Activated CD4-positive, alpha-beta memory T cell treated with anti-CD3 and anti-CD28 coated beads, Interleukin-2, amount 10 ng/mL, durations not matched to agents 7 days and 5 days (primary cell): ENCODE measurements around the gene EXOC4. TPM values are rescaled to one million over a fixed set of nuclear protein-coding genes. Genes with fewer than 3 reads are reported as not detected.
"Not testable (repeated sequence)": the region's sequence is repeated elsewhere in the genome, so short reads cannot be mapped to it uniquely, and the experiment has no call there.

ENCODE experiments used
- CTCF ChIA-PET: fragments of 350-600 bp; sonication (Branson Sonifier 250); formaldehyde crosslinking; loops from one replicate; lab custom pipeline; 2021; ENCODE audit warnings: antibody characterized with exemption, inconsistent platforms; lab: Charles Lee
- POLR2A ChIA-PET: fragments of 350-600 bp; sonication (Branson Sonifier 250); formaldehyde crosslinking; loops from one replicate; lab custom pipeline; 2021; ENCODE audit warnings: antibody characterized with exemption; lab: Charles Lee
- DNase-seq: peaks from one replicate; pipeline ENCODE4 v3.0.0-alpha.2; 2020
- H3K27ac Mint-ChIP-seq: one replicate; pipeline ENCODE4 v1.8.0; 2021; ENCODE audit warnings: mild to moderate bottlenecking, mixed read lengths
- H3K27me3 Mint-ChIP-seq: one replicate; pipeline ENCODE4 v1.8.0; 2021; ENCODE audit warnings: mixed read lengths
- H3K36me3 Mint-ChIP-seq: one replicate; pipeline ENCODE4 v1.8.0; 2021; ENCODE audit warnings: low read depth, mixed read lengths
- H3K4me1 Mint-ChIP-seq: one replicate; pipeline ENCODE4 v1.8.0; 2021; ENCODE audit warnings: mixed read lengths
- H3K4me3 Mint-ChIP-seq: one replicate; pipeline ENCODE4 v1.8.0; 2021; ENCODE audit warnings: mild to moderate bottlenecking, mixed read lengths
- H3K9me3 Mint-ChIP-seq: one replicate; pipeline ENCODE4 v1.8.0; 2021; ENCODE audit warnings: mixed read lengths
- total RNA-seq, 2 experiments: library from RNA; stranded (reverse); gene quantifications; one replicate each; pipeline ENCODE4 v1.2.3, GENCODE V29; 2021

The EXOC4 gene
- total RNA-seq, 2 experiments from 2014 or later: 70.1 to 71.1 TPM

- Mint-ChIP-seq H3K27ac (no peak overlapping the region), H3K4me3 (no peak overlapping the region), H3K36me3 (no peaks in the 10 kb centered on the region), H3K9me3 (no peaks in the 10 kb centered on the region), H3K27me3 (no peaks in the 10 kb centered on the region), H3K4me1 (no peaks in the 10 kb centered on the region)
- ChIA-PET CTCF (no interaction called here), POLR2A (no interaction called here)
- no peak for DNase-seq
Observed at GRCh38 chr7:133770863-133771492, 518.1 kb downstream of the EXOC4 start.

- Mint-ChIP-seq H3K27ac (no peak overlapping the region), H3K4me3 (no peak overlapping the region), H3K36me3 (no peaks in the 10 kb centered on the region), H3K9me3 (no peaks in the 10 kb centered on the region), H3K27me3 (no peaks in the 10 kb centered on the region), H3K4me1 (no peaks in the 10 kb centered on the region)
- CTCF ChIA-PET: no interaction called here
- POLR2A ChIA-PET: no interaction called here
- no peak for DNase-seq
Observed at GRCh38 chr7:133771788-133772419, 519.0 kb downstream of the EXOC4 start.

- no peaks in the 10 kb centered on the region for H3K36me3 Mint-ChIP-seq
- POLR2A ChIA-PET: no interaction called here
- no peaks in the 10 kb centered on the region for H3K9me3 Mint-ChIP-seq
- H3K27me3 Mint-ChIP-seq: no peaks in the 10 kb centered on the region
- no peak overlapping the region for H3K4me3 Mint-ChIP-seq
- no peak overlapping the region for H3K27ac Mint-ChIP-seq
- peaks cover 4% of the 10 kb centered on the region for H3K4me1 Mint-ChIP-seq
- DNase-seq: no peak
- CTCF ChIA-PET: no interaction called here
Observed at GRCh38 chr7:133773601-133774000, 520.7 kb downstream of the EXOC4 start.

- DNase-seq: no peak
- Mint-ChIP-seq H3K36me3 (peaks cover 8% of the 10 kb centered on the region), H3K27ac (no peak overlapping the region), H3K4me1 (peaks cover 4% of the 10 kb centered on the region), H3K27me3 (no peaks in the 10 kb centered on the region), H3K4me3 (no peak overlapping the region), H3K9me3 (peaks cover 6% of the 10 kb centered on the region)
- ChIA-PET CTCF (no interaction called here), POLR2A (no interaction called here)
Observed at GRCh38 chr7:133775201-133775600, 522.3 kb downstream of the EXOC4 start.

- Mint-ChIP-seq H3K4me3 (no peak overlapping the region), H3K27me3 (no peaks in the 10 kb centered on the region), H3K4me1 (peaks cover 4% of the 10 kb centered on the region), H3K27ac (no peak overlapping the region), H3K9me3 (peaks cover 6% of the 10 kb centered on the region), H3K36me3 (peaks cover 8% of the 10 kb centered on the region)
- no peak for DNase-seq
- ChIA-PET CTCF (no interaction called here), POLR2A (no interaction called here)
Observed at GRCh38 chr7:133776266-133776665, 523.4 kb downstream of the EXOC4 start.

GRCh38 chr7:133777701-133778100 lies 524.8 kb downstream of the EXOC4 start:
- Mint-ChIP-seq H3K27ac (no peak overlapping the region), H3K9me3 (peaks cover 6% of the 10 kb centered on the region), H3K36me3 (peaks cover 8% of the 10 kb centered on the region), H3K4me3 (no peak overlapping the region), H3K27me3 (no peaks in the 10 kb centered on the region), H3K4me1 (peaks cover 4% of the 10 kb centered on the region)
- POLR2A ChIA-PET: no interaction called here
- CTCF ChIA-PET: no interaction called here
- DNase-seq: no peak

GRCh38 chr7:133778472-133778871 lies 525.6 kb downstream of the EXOC4 start:
- CTCF ChIA-PET: no interaction called here
- POLR2A ChIA-PET: no interaction called here
- no peak for DNase-seq
- Mint-ChIP-seq H3K27me3 (no peaks in the 10 kb centered on the region), H3K9me3 (peaks cover 6% of the 10 kb centered on the region), H3K4me3 (no peak overlapping the region), H3K36me3 (peaks cover 8% of the 10 kb centered on the region), H3K4me1 (peaks cover 4% of the 10 kb centered on the region), H3K27ac (no peak overlapping the region)

GRCh38 chr7:133779538-133779937 lies 526.7 kb downstream of the EXOC4 start:
- not testable (repeated sequence) for DNase-seq

GRCh38 chr7:133780912-133781311 lies 528.0 kb downstream of the EXOC4 start:
- Mint-ChIP-seq H3K27me3 (no peaks in the 10 kb centered on the region), H3K9me3 (peaks cover 6% of the 10 kb centered on the region), H3K4me3 (no peak overlapping the region), H3K4me1 (peaks cover 4% of the 10 kb centered on the region), H3K27ac (no peak overlapping the region), H3K36me3 (peaks cover 8% of the 10 kb centered on the region)
- ChIA-PET POLR2A (no interaction called here), CTCF (no interaction called here)
- DNase-seq: no peak

More at GRCh38 chr7:133779538-133779937, 526.7 kb downstream of the EXOC4 start:
- POLR2A ChIA-PET, H3K9me3 Mint-ChIP-seq, H3K36me3 Mint-ChIP-seq, CTCF ChIA-PET, H3K27ac Mint-ChIP-seq, H3K27me3 Mint-ChIP-seq, H3K4me3 Mint-ChIP-seq, H3K4me1 Mint-ChIP-seq: not testable (repeated sequence)

- Mint-ChIP-seq H3K27ac (no peak overlapping the region), H3K4me1 (peaks cover 4% of the 10 kb centered on the region), H3K9me3 (peaks cover 6% of the 10 kb centered on the region), H3K4me3 (no peak overlapping the region), H3K27me3 (no peaks in the 10 kb centered on the region), H3K36me3 (peaks cover 8% of the 10 kb centered on the region)
- POLR2A ChIA-PET: no interaction called here
- DNase-seq: no peak
- CTCF ChIA-PET: no interaction called here
Observed at GRCh38 chr7:133781486-133782090, 528.7 kb downstream of the EXOC4 start.

GRCh38 chr7:133782470-133782869 lies 529.6 kb downstream of the EXOC4 start:
- H3K27ac Mint-ChIP-seq: no peak overlapping the region

GRCh38 chr7:133783276-133783675 lies 530.4 kb downstream of the EXOC4 start:
- CTCF ChIA-PET: no interaction called here
- no peak overlapping the region for H3K4me3 Mint-ChIP-seq
- POLR2A ChIA-PET: no interaction called here

More at GRCh38 chr7:133782470-133782869, 529.6 kb downstream of the EXOC4 start:
- Mint-ChIP-seq H3K27me3 (no peaks in the 10 kb centered on the region), H3K36me3 (peaks cover 8% of the 10 kb centered on the region), H3K4me1 (peaks cover 4% of the 10 kb centered on the region), H3K9me3 (peaks cover 6% of the 10 kb centered on the region), H3K4me3 (no peak overlapping the region)
- DNase-seq: no peak
- ChIA-PET CTCF (no interaction called here), POLR2A (no interaction called here)

GRCh38 chr7:133784486-133785001 lies 531.7 kb downstream of the EXOC4 start:
- no peaks in the 10 kb centered on the region for H3K27me3 Mint-ChIP-seq
- H3K4me3 Mint-ChIP-seq: no peak overlapping the region
- no peak for DNase-seq
- POLR2A ChIA-PET: no interaction called here
- CTCF ChIA-PET: interaction anchor here (1.5 kb wide), 1 partner anchor 9 kb away, joined by 3 read pairs; no protein-coding TSS in a partner anchor
- no peak overlapping the region for H3K27ac Mint-ChIP-seq
- peaks cover 7% of the 10 kb centered on the region for H3K9me3 Mint-ChIP-seq
- H3K4me1 Mint-ChIP-seq: no peaks in the 10 kb centered on the region
- H3K36me3 Mint-ChIP-seq: peaks cover 6% of the 10 kb centered on the region

More at GRCh38 chr7:133783276-133783675, 530.4 kb downstream of the EXOC4 start:
- Mint-ChIP-seq H3K27me3 (no peaks in the 10 kb centered on the region), H3K36me3 (peaks cover 8% of the 10 kb centered on the region), H3K27ac (no peak overlapping the region), H3K9me3 (peaks cover 6% of the 10 kb centered on the region), H3K4me1 (peaks cover 2% of the 10 kb centered on the region)
- DNase-seq: no peak
